Measurements from ENCODE around the gene FAF1. TPM values are rescaled to one million over a fixed set of nuclear protein-coding genes. Genes with fewer than 3 reads are reported as not detected.

The FAF1 gene
- total and polyA plus RNA-seq, 4 donors: 8.6 to 45.0 (median 18.2) TPM

DNA sequence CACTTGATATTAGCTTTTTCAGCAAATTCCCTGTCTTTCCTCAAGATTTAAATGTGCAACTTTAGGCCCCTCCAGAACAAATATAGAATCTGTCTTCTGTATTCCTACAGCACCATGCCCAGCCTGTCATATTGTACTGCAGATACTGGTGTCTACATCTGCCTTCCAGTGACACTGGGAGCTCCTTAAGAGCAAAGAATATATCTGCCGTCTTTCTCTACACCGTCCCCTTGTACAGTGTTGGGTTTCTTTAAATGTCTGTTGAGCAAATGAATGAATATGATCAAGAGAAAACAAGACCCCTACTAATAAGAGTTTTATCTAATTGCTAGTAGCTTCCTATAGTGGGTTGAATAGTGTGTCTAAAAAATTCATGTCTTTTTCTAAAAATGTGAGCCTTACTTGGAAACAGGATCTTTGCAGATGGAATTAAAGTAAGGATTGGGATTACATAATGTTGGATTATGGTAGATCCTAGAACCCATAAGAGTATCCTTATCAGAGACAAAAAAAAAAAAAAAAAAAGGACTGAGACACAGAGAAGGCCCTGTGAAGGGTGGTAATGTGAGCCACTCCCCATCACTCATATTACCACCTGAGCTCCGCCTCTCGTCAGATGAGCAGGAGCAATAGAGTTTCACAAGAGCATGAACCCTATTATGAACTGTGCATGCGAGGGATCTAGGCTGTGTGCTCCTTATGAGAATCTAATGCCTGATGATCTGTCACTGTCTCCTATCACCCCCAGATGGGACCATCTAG, 128.6 kb downstream of the FAF1 start (continued):
- TF ChIP-seq, protein P1, sequence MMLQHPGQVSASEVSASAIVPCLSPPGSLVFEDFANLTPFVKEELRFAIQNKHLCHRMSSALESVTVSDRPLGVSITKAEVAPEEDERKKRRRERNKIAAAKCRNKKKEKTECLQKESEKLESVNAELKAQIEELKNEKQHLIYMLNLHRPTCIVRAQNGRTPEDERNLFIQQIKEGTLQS (IDR thresholded peaks at IDR 0.05): no peak
- TF ChIP-seq SP1 (IDR thresholded peaks at IDR 0.05) (no peak), FOXA2 (IDR thresholded peaks at IDR 0.05) (no peak)
- TF ChIP-seq, protein P2, sequence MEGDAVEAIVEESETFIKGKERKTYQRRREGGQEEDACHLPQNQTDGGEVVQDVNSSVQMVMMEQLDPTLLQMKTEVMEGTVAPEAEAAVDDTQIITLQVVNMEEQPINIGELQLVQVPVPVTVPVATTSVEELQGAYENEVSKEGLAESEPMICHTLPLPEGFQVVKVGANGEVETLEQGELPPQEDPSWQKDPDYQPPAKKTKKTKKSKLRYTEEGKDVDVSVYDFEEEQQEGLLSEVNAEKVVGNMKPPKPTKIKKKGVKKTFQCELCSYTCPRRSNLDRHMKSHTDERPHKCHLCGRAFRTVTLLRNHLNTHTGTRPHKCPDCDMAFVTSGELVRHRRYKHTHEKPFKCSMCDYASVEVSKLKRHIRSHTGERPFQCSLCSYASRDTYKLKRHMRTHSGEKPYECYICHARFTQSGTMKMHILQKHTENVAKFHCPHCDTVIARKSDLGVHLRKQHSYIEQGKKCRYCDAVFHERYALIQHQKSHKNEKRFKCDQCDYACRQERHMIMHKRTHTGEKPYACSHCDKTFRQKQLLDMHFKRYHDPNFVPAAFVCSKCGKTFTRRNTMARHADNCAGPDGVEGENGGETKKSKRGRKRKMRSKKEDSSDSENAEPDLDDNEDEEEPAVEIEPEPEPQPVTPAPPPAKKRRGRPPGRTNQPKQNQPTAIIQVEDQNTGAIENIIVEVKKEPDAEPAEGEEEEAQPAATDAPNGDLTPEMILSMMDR (IDR thresholded peaks at IDR 0.05; ENCODE audit: low read depth, low read length, missing input control): no peak

DNA sequence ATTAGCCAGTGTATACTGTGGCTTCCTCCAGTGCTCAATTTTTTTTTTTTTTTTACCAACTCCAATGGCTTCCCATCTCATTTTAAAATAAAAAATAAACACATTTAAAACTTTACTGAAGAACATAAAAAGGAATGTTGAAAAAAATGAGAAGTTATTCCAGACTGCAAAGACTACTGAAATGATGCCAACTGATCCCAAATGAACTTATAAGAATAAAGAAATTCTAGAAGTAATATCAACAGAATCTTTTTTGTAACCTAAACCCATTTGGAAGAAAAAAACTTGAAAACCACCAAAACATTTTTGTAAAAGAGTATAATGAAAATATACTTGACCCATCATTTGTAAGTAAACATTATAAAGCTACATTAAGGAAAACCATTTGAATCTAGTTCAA, 129.4 kb downstream of the FAF1 start:
- H3K27ac ChIP-seq (ENCODE audit: low read depth in 1 of 2, low read length in 2 of 2): no peak overlapping the region
- H3K4me1 ChIP-seq (ENCODE audit: control insufficient read depth in 4 of 4, insufficient read depth in 4 of 4, low read length in 3 of 4): peaks cover 8 to 15% (median 10%) of the 10 kb centered on the region in 4 donors
- no peak for TF ChIP-seq JUND (IDR thresholded peaks at IDR 0.05)
- no peak for TF ChIP-seq YY1 (IDR thresholded peaks at IDR 0.05)
- no peak for TF ChIP-seq FOXA1 (IDR thresholded peaks at IDR 0.05)
- no peak for TF ChIP-seq RAD21 (IDR thresholded peaks at IDR 0.05)
- TF ChIP-seq, protein P3, sequence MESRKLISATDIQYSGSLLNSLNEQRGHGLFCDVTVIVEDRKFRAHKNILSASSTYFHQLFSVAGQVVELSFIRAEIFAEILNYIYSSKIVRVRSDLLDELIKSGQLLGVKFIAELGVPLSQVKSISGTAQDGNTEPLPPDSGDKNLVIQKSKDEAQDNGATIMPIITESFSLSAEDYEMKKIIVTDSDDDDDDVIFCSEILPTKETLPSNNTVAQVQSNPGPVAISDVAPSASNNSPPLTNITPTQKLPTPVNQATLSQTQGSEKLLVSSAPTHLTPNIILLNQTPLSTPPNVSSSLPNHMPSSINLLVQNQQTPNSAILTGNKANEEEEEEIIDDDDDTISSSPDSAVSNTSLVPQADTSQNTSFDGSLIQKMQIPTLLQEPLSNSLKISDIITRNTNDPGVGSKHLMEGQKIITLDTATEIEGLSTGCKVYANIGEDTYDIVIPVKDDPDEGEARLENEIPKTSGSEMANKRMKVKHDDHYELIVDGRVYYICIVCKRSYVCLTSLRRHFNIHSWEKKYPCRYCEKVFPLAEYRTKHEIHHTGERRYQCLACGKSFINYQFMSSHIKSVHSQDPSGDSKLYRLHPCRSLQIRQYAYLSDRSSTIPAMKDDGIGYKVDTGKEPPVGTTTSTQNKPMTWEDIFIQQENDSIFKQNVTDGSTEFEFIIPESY (IDR thresholded peaks at IDR 0.05): no peak
- TF ChIP-seq, protein P2 (IDR thresholded peaks at IDR 0.05; ENCODE audit: low read depth, low read length, missing input control): no peak
- no peak for TF ChIP-seq HNF4G (IDR thresholded peaks at IDR 0.05)
- no peak for TF ChIP-seq FOXA2 (IDR thresholded peaks at IDR 0.05)
- TF ChIP-seq RXRA (IDR thresholded peaks at IDR 0.05): no peak
- no peak for TF ChIP-seq TAF1 (conservative IDR thresholded peaks at IDR 0.05)
- TF ChIP-seq, protein P1 (IDR thresholded peaks at IDR 0.05): no peak
- TF ChIP-seq EGR1 (IDR thresholded peaks at IDR 0.05; ENCODE audit: low read depth in 2 of 2): no peak
- no peak for TF ChIP-seq GABPA (IDR thresholded peaks at IDR 0.05 in 1 of 2, conservative IDR thresholded peaks at IDR 0.05 in 1 of 2)
- TF ChIP-seq, protein P4, sequence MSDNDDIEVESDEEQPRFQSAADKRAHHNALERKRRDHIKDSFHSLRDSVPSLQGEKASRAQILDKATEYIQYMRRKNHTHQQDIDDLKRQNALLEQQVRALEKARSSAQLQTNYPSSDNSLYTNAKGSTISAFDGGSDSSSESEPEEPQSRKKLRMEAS (IDR thresholded peaks at IDR 0.05): no peak
- TF ChIP-seq, protein P5, sequence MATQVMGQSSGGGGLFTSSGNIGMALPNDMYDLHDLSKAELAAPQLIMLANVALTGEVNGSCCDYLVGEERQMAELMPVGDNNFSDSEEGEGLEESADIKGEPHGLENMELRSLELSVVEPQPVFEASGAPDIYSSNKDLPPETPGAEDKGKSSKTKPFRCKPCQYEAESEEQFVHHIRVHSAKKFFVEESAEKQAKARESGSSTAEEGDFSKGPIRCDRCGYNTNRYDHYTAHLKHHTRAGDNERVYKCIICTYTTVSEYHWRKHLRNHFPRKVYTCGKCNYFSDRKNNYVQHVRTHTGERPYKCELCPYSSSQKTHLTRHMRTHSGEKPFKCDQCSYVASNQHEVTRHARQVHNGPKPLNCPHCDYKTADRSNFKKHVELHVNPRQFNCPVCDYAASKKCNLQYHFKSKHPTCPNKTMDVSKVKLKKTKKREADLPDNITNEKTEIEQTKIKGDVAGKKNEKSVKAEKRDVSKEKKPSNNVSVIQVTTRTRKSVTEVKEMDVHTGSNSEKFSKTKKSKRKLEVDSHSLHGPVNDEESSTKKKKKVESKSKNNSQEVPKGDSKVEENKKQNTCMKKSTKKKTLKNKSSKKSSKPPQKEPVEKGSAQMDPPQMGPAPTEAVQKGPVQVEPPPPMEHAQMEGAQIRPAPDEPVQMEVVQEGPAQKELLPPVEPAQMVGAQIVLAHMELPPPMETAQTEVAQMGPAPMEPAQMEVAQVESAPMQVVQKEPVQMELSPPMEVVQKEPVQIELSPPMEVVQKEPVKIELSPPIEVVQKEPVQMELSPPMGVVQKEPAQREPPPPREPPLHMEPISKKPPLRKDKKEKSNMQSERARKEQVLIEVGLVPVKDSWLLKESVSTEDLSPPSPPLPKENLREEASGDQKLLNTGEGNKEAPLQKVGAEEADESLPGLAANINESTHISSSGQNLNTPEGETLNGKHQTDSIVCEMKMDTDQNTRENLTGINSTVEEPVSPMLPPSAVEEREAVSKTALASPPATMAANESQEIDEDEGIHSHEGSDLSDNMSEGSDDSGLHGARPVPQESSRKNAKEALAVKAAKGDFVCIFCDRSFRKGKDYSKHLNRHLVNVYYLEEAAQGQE (IDR thresholded peaks at IDR 0.05): no peak
- TF ChIP-seq NR2F2 (IDR thresholded peaks at IDR 0.05): no peak
- TF ChIP-seq HNF4A (conservative IDR thresholded peaks at IDR 0.05): no peak
- TF ChIP-seq SP1 (IDR thresholded peaks at IDR 0.05): no peak
- no peaks in the 10 kb centered on the region for H3K9me3 ChIP-seq (ENCODE audit: control insufficient read depth in 4 of 4, low read length in 3 of 4)
- no peaks in the 10 kb centered on the region for H3K27me3 ChIP-seq (ENCODE audit: control insufficient read depth in 4 of 4, insufficient read depth in 4 of 4, low read length in 3 of 4)
- DNase-seq (ENCODE audit: low spot score): no peak
- no peak overlapping the region for H3K4me3 ChIP-seq (ENCODE audit: low read depth in 1 of 3, low read length in 3 of 3)
- no peak overlapping the region for H3K9ac ChIP-seq (ENCODE audit: low read depth in 1 of 2, low read length in 2 of 2)
- H3K36me3 ChIP-seq (ENCODE audit: control insufficient read depth in 4 of 4, insufficient read depth in 3 of 4, low read depth in 1 of 4, low read length in 3 of 4): no peaks in the 10 kb centered on the region

All from liver (tissue), 9 donors.